GM10266 (cell line): ENCODE data around the gene DYSF.
A peak's percentile ranks its signal among the peaks of the same experiment; 100 is the strongest.

Source experiments
- DNase-seq: peaks from one replicate; pipeline ENCODE4 v3.0.0; 2012; ENCODE audit errors: extremely low spot score
- CTCF ChIP-seq: IDR thresholded peaks from 2 replicates; pipeline ENCODE4 v1.5.1; 2012; ENCODE audit warnings: mild to moderate bottlenecking, low read depth; ENCODE audit not compliant: control insufficient read depth, insufficient read depth; ENCODE audit errors: missing control alignments

Gene DYSF

DNA sequence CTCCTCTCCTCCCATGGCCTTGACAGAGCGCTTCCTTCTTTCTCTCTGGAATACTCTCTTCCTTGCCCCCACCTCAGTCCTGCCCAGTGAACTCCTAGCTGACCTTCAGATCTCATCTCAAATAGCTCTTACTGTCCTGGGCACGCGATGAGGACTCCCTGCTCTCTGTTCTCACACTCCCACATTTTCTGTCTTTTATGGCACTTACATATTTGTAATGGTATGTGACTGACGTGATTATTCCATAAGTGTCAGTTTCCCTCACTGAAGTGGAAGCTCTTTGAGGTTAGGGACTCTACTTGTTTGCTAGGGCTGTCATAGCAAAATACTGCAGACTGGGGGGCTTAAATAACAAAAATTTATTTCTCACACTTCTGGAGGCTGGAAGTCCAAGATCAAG is 1.7 kb upstream of the DYSF start:
- DNase-seq = peak; percentile 8
- no peak for TF ChIP-seq CTCF

DNA sequence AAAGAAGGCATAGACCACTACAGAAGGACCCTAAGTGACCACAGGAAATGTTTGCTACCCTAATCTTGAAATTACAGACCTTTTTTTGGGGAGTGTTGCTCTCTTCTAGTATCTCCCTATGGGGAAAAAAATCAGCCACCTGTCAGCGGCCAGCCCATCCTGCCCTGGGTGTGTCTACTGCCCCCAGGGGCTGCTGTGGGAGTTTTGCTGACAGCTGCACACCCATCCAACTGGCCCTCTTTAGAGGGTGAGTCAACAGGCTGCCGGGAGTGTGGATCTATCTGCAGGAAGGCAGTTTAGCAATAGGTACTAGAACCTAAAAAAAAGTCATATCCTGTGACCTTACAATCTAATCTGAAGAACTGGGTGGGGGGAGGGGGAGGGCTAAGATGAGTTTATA is 796 bp upstream of the DYSF start:
- peak; percentile 9 for DNase-seq
- TF ChIP-seq CTCF = no peak

DNA sequence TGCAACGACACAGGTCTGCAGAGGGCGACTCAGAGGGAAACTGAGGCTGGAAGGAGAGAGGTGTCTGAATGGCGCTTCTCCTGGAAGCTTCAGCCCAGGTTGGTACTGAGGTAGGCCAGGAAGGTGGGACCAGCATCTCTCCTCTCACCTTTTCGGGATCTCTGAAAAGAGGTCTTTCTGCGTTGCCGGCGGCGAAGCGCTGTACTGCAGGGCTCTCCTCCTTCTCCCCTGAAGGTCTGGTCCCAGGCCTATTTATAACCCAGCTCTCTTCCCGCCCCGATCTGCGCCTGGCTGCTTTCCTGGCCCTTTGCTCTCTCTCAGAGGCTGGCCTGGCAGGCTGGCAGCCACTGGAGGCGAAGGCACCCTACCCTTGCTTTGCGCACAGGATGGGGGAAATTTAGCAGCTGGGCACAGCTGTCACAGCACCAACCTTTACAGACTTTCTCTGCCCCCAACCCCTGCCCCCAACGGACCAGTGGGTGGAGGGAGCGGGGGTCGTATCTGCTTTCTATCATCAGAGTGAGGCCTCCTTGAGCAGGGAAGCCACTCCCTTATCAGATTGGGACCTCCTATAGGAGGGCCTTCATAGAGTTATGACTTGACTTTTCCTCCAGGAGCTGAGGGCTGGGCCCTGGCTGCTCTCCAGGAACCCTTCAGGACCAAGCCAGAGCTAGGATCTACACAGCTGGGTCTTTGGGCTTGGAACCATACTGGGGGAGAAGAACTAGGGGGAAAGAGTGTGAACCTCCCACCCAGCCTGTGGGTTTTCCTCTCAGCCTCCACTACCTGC is 1.1 kb downstream of the DYSF start:
- TF ChIP-seq CTCF = no peak
- no peak for DNase-seq

DNA sequence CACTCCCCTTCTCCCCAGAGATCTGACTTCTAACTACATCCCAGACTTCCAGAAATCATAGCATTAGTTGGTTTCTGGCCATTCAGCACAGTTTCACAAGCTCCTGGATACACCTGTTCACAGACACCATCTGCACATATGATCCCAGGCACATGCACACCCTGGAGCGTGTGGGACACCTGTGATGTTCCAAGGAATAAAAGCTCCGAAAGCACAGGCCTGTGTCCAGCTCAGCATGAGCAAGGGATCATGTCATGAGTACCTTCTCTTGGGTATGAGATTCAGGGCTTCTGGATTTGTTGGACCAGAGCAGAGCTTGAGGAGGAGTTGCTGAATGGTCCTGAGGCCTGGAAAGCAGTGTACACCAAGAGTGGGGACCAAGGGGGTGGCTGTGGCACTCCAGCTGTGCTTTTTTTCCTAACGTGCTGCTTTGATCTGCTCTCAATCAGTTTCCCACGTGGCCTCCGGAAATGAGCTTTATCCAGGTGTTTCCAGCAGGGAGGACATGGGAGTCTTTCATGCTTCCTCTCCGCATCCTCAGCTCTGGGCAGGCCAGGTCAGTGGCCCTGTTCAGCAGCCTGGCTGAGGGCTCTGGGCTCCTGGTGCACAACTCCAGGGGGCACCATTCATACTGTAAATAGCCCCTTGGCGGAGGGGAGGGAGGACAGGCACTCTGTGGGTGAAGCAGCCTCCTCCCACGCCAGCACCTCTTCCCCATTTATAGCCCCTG is 1.8 kb downstream of the DYSF start:
- no peak for DNase-seq
- TF ChIP-seq CTCF = no peak

DNA sequence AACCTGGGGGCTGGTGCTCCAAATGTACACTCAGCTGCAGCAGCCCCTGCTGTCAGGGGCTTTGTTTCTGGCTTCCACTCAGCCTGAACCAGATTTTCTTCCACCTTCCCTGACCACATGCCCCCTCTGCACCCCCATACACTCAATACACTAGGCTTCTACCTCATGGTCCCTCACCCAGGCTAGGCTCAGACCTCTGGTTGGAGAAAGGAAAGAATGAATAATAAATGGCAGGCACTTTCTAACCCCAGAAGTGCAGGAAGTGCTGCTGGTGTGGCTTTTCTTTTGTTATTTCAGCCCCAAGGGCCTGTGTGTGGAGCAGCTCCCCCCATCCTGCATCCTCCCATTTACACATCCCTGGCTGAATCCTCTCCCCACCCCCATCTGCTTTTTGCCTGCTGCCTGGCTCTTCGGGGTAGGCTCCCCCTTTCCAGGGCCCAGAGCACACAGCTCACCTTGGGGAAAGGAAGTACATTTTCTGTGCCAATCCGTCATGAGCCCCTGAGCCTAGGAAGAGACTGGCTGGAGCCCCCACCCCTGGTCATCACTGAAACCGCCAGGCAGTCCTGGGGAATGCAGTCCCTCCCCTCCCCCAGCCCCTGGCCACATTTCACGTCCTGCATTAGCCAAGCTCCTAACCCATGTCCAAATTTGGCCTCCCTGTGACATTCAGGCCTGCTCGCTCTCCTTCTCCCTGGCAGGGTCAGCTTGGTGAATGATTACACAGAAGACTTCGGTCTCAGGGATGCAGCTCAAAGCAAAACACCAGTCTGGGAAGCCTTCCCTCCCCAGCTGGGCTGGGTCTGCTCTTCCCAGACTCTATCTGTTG is 2.6 kb downstream of the DYSF start:
- TF ChIP-seq CTCF = no peak
- DNase-seq = no peak

DNA sequence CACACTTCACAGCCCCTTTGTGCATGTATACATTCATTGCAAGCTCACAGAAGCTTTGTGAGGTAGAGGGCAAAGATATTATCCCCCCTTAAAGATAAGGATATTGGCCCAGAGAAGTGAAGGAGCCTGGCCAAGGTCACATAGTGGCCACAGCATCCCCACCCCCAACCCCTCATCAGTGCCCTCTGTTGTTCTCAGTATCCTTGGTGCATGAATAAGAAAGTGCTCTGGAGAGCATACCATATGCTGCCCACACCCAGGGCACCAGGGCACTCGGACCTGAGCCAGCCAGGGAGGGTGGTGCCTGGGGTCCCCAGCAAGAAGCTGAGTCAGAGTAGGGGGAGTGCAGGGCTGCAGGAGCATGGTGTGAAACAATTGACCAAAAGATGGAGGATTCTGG is 3.3 kb downstream of the DYSF start:
- TF ChIP-seq CTCF = no peak
- no peak for DNase-seq
